Upper lobe of right lung (tissue), 1 donor: Measurements from ENCODE around the gene PAK1IP1. TPM values are rescaled to one million over a fixed set of nuclear protein-coding genes. Genes with fewer than 3 reads are reported as not detected.

ENCODE experiments used
- ATAC-seq: fragments of 200-7000 bp; cut with Tn5 transposase; one replicate; pipeline ENCODE4 v1.9.1; 2020; ENCODE audit warnings: mild to moderate bottlenecking, moderate library complexity
- DNase-seq: peaks from one replicate; pipeline ENCODE4 v3.0.0-alpha.2; 2020
- H3K27ac ChIP-seq: fragments of 200-600 bp; one replicate; pipeline ENCODE4 v1.8.0; 2022
- H3K27me3 ChIP-seq: fragments of 200-600 bp; one replicate; pipeline ENCODE4 v1.8.0; 2022; ENCODE audit warnings: mild to moderate bottlenecking
- H3K36me3 ChIP-seq: fragments of 200-600 bp; one replicate; pipeline ENCODE4 v1.8.0; 2022
- H3K4me1 ChIP-seq: fragments of 200-600 bp; one replicate; pipeline ENCODE4 v1.8.0; 2022
- H3K4me3 ChIP-seq: fragments of 200-600 bp; one replicate; pipeline ENCODE4 v1.8.0; 2022; ENCODE audit warnings: mild to moderate bottlenecking
- H3K9me3 ChIP-seq: fragments of 200-600 bp; one replicate; pipeline ENCODE4 v1.8.0; 2022
- CTCF ChIP-seq: fragments of 200-600 bp; IDR thresholded peaks from one replicate; pipeline ENCODE4 v1.8.0; 2022; ENCODE audit warnings: antibody characterized with exemption
- intact Hi-C: fragments of 100-400 bp; cut with DNase I; formaldehyde crosslinking; loops from one replicate; pipeline ENCODE4 v1.11.0; 2022
- total RNA-seq: library from RNA; stranded (reverse); fragmentation: NEBNext Ultra II Directional; extraction: Animal tissue kit (Norgen Biotek cat#: 25700); gene quantifications from one replicate; pipeline ENCODE4 v1.2.1, GENCODE V29; 2021
- donor health status: DM: no; HTN: yes; CAD: no; lungs with severe emphysema.

PAK1IP1 gene
- total RNA-seq, 1 donor from 2014 or later, result 11.6 TPM

DNA sequence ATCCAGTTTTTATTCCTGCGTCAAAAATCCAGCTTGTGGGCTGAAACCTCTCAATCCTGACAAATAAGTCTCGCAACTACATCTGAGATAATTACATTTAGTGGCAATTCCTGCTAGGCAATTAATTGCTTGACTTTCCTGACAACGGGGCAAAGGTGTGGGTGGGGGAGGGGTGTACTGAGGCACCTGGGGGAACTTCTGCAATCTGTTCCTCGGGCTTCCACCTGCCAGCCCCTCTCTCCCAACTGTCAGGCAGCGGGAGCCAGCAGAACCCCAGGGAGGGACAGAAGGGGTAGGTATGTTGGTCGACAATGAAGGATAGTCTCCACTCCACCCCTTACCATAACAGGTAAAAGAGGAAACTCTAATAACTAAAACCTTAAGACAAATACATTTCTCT is 7.2 kb upstream of the PAK1IP1 start:
- no peaks in the 10 kb centered on the region for H3K4me1 ChIP-seq
- no peaks in the 10 kb centered on the region for H3K9me3 ChIP-seq
- TF ChIP-seq CTCF, result no peak
- no peak overlapping the region for H3K4me3 ChIP-seq
- intact Hi-C loops, result no loop called here
- H3K36me3 ChIP-seq, result no peaks in the 10 kb centered on the region
- H3K27me3 ChIP-seq, result no peaks in the 10 kb centered on the region
- ATAC-seq (no peak), DNase-seq (no peak)
- H3K27ac ChIP-seq, result no peak overlapping the region

- H3K27me3 ChIP-seq, result no peaks in the 10 kb centered on the region
- H3K27ac ChIP-seq, result peak overlapping the region; percentile 40
- ATAC-seq (no peak), DNase-seq (no peak)
- no peak overlapping the region for H3K4me3 ChIP-seq
- H3K9me3 ChIP-seq, result no peaks in the 10 kb centered on the region
- intact Hi-C loops, result no loop called here
- no peak for TF ChIP-seq CTCF
- H3K4me1 ChIP-seq, result peaks cover 14% of the 10 kb centered on the region
- no peaks in the 10 kb centered on the region for H3K36me3 ChIP-seq
These were observed 3.9 kb upstream of the PAK1IP1 start for GRCh38 chr6:10690651-10691445.

GRCh38 chr6:10692965-10693538 is 1.7 kb upstream of the PAK1IP1 start:
- Histone ChIP-seq H3K4me1 (peaks cover 22% of the 10 kb centered on the region), H3K36me3 (peaks cover 6% of the 10 kb centered on the region), H3K4me3 (peak overlapping the region; percentile 83), H3K27me3 (no peaks in the 10 kb centered on the region), H3K27ac (no peak overlapping the region), H3K9me3 (no peaks in the 10 kb centered on the region)
- ATAC-seq (no peak), DNase-seq (no peak)
- intact Hi-C loops, result no loop called here
- no peak for TF ChIP-seq CTCF

DNA sequence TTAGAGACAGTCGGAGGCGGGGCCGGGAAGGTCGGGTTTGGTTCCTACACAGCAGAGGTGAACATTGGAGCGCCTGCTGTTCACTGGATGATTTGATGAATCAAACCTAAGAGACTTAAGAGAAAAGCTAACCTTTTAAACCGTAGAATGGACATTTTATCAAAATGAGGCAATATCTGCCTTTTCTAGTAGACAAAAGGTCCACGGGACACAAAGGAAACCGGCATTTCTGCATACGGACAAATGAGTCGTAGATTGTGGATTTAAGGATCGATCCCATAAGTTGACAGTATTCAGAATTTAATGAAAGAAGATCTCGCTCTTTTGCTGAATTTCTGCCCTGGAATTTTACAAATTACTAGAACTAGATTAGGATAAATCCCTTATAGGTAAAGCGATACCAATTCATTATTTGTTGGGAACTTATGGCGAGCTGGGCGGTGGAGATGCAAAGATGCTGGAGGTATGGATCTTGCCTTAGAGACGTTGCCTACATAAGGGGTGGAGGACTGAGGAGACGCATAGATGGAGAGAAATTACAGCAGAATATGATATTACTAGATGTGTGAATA is 400 bp downstream of the PAK1IP1 start:
- intact Hi-C loops, result no loop called here
- Histone ChIP-seq H3K27me3 (no peaks in the 10 kb centered on the region), H3K4me3 (peak overlapping the region; percentile 83), H3K27ac (peak overlapping the region; percentile 96), H3K36me3 (peaks cover 27% of the 10 kb centered on the region), H3K9me3 (no peaks in the 10 kb centered on the region), H3K4me1 (peaks cover 22% of the 10 kb centered on the region)
- TF ChIP-seq CTCF, result no peak
- DNase-seq (no peak), ATAC-seq (no peak)

GRCh38 chr6:10696655-10697054 is 1.9 kb downstream of the PAK1IP1 start:
- H3K4me1 ChIP-seq, result peaks cover 22% of the 10 kb centered on the region
- no peak overlapping the region for H3K27ac ChIP-seq
- ATAC-seq, result no peak
- no peaks in the 10 kb centered on the region for H3K27me3 ChIP-seq
- H3K4me3 ChIP-seq, result no peak overlapping the region
- intact Hi-C loops, result no loop called here
- H3K9me3 ChIP-seq, result no peaks in the 10 kb centered on the region
- TF ChIP-seq CTCF, result no peak
- no peak for DNase-seq
- H3K36me3 ChIP-seq, result peaks cover 42% of the 10 kb centered on the region
